GM18868 (cell line): ENCODE data around the gene CARS1.

Experiments used
- ATAC-seq: cut with Tn5 transposase; IDR thresholded peaks from one replicate; pipeline ENCODE4 v1.9.1; 2021; ENCODE audit warnings: mild to moderate bottlenecking, moderate library complexity; ENCODE audit not compliant: unreplicated experiment

CARS1 gene

DNA sequence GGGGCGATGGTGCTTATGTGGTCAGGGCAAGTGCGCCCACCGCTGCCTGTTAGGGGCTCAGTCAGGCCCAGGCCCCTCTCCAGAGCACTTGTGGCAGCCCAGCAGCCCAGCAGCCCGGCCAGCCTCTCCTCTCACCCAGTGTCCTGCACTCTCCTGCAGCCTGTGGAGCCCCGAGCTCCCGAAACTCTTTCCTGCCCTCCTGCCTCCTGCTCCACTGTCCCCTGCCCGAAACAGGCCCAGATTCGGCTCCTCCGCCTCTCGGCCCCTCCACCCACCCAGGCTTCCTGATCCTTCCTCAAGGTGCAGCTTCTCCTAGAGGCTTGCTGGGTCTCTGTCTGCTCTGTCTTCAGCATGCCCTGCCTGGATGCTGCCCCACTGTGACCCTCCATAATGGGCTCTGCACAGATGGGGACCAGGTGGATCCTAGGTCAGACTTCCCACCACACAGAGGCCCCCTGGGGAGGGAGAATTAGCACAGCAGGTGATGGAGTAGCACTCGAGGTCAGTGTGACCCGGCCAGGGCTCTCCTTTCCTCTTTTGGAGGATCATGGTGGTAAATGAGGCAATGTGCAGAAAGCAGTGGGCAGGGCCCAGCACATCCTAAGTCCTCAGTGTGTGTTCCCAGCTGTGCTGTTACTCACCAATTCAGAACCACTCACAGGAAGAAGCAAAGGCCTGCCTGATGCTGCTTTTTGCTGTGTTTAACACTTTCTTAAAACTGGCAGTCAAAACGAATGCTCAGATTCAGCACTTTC lies 46.5 kb downstream of the CARS1 start:
- ATAC-seq, result no peak

- no peak for ATAC-seq
Measured at GRCh38 chr11:3010004-3010403, 47.2 kb downstream of the CARS1 start.

- no peak for ATAC-seq
Measured at GRCh38 chr11:3009481-3009880, 47.7 kb downstream of the CARS1 start.

DNA sequence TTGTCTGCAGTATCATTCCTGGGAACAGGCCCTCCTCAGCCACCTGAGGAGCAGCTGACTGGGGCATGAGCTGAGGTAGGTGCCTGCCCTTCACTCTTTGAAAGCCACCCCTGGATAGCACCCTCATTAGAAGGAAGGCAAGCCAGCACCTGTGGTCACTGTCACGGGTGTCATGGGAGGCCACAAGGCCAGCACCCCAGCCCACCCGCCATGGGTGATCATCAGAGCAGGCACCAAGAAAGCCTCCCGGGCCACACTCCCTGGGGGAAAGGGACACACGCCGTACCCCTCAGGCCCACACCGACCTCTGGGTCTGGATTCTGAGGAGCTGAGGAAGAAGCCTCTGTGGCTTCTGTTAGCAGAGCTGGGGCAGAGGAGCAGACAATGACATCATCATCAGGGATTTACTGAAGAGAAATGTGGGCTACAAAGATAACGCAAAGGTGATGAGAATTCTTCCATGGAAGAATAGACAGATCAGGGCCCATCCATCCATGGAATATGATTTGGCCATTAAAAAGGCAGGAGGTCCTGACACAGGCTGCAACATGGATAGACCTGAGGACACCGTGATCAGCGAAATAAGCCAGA lies 48.4 kb downstream of the CARS1 start:
- ATAC-seq, result no peak

DNA sequence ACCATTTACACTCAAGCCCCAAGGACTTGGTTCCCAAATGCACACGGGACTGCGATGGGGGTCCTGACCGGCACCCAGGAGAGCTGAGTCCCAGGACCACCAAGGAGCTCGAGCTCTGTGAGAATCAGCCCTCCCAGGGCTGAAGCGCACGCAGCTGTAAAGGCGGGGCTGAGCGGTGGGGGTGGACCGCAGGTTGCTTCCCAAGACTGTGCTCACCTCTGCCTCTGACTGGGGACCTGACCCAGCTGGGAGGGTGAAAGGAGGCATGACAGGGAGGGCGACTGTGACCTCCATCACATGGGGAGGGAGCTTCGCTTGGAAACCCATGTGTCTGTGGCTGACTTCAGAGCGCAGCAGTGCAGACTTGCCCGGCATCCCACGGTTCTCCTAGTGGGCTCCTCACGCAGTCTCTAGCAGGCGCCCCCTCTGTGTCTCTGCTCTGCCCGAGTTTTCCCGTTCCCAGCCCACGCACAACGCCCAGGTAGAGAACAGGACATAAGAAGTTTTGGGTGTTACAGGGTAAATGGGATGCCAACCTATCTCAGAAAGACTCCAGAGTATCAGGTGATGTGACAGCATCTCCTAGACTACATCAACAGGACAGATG lies 49.7 kb downstream of the CARS1 start:
- no peak for ATAC-seq

DNA sequence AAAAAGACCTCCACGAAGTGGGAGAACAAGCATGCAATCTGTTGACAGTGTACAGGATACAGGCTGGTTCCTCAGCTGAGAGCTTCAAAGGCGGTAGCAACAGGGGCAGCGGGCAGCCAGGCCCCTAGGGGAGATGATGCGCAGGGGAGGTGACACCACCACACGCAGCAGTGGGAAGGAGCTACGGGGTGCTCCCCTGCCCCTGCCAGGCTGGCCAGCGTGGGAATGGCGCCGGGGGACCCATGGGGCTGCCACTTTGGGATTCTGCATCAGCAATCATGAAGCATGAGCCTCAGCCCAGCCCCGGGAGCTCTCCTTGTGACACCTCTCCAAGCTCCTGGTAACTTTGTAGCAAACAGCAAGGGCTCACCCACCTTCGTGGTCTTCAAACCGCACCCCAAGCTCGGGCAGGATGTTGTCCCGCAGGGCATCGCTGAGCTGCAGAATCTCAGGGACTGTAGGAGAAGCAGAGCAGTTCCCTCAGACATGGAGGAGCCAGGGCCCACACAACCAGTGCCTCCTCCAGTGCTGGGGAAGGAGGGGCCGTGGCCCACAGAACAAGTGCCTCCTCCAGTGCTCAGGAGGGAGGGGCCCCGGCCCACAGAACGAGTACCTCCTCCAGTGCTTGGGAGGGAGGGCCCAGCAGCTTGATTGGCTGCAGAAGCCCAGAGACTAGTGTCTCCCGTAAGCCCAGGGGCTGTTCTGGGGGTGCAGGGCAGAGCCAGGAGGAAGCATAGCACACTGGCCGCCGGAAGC lies 50.5 kb downstream of the CARS1 start:
- no peak for ATAC-seq

DNA sequence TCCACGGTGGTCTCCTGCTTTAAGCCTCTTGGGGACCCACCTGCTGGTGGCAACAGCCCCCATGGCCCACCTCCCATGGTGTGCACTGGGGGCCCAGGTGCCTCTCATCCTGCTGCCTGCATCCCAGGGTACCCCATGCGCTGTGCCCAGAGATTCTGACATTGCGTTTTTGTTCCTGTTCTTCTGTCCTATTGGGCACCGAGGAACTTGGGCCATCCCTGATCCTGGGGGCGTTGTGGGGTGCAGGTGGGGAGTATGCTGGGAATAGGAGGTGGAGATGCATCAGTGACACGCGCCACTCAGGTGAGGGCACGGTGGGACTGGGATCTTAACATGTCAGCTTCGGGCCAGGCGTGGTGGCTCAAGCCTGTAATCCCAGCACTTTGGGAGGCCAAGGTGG lies 52.7 kb downstream of the CARS1 start:
- no peak for ATAC-seq

GRCh38 chr11:3003396-3004231 lies 53.6 kb downstream of the CARS1 start:
- ATAC-seq, result no peak

DNA sequence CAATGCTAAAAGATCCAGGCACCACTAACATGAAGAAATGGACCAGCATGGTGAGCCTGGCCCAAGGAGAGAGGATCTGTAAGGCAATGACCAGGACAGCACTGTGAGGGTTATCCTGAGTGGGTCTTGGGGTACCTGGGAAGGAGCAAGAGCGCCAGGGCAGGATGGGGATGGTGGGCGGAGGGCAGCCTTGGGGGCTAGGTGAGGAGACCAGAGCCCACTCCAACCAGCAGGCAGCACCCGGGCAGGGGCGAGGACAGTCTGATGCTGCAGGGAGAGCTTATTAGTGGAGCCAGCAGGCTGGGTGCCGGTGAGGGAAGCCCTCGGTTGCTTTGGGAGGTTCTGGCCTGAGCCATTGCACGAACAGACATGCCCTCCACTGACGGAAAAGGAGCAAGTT lies 54.4 kb downstream of the CARS1 start:
- ATAC-seq, result no peak

GRCh38 chr11:3002351-3002861 lies 54.8 kb downstream of the CARS1 start:
- no peak for ATAC-seq

DNA sequence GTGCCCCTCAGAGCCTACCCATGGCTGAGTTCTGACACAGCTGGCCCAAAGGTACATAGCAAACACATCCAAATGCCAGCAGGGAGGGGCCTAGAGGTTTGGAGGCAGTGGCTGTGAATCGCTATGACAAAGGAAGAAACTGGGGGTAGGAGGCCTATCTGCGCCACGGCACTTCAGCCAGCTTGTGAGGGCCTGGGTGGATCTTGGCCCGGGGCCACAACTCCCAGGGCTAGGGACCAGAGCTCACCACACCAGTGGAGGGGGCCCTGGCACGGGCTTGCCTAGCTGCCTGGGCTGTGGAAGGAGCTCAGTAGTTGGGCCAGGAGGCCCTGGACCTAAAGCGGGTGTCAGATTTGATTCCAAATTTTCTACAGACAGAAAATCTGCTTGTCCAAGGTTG lies 55.7 kb downstream of the CARS1 start:
- ATAC-seq, result no peak

DNA sequence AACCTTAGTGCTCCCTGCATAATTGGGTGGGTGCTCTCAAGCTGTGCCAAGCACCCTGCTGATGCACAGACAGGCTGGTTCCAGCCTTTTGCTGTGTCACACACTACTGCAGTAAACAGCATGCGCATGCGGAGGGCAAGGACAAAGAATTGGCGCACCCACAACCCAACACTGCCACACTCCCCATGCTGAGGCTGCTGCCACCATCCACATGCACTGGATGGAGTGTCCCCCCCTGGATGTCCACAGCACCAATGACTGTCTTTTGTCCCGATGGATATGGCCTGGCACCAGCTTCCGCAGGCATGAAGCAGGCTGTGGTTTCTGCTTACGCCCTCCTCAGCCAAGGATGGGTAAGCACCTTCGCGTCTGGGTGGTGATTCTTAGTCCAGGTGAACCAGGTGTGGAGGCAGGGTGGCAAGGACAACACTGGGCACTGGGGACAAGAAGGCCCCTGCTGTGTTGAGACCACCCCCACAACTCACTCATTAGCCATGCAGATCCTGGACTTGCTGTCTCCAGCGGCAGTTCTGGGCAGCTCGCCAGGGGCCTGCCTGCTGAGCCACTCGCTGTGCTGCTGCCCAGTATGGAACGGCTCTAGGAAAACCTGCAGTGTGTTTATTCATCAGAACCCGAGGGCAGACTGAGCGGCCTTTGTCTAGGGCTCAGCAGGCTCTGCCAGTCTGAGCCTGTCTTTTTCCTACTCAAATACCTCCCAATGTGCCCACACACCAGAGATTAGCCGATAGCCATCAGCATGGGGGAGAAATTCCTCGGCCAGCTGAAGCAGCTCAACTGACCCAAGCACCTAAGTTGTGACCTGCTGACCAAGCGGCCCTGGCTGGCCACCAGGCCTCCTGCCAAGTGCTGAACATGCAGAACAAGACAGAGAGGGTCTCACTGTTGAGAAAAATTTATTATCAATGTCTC lies 56.9 kb downstream of the CARS1 start:
- ATAC-seq, result no peak

- no peak for ATAC-seq
Measured at GRCh38 chr11:2999464-2999998, 57.7 kb downstream of the CARS1 start.

- ATAC-seq, result no peak
Measured at GRCh38 chr11:2998073-2998850, 59.0 kb downstream of the CARS1 start.

- no peak for ATAC-seq
Measured at GRCh38 chr11:2997406-2997805, 59.8 kb downstream of the CARS1 start.

- no peak for ATAC-seq
Measured at GRCh38 chr11:2996976-2997375, 60.2 kb downstream of the CARS1 start.

DNA sequence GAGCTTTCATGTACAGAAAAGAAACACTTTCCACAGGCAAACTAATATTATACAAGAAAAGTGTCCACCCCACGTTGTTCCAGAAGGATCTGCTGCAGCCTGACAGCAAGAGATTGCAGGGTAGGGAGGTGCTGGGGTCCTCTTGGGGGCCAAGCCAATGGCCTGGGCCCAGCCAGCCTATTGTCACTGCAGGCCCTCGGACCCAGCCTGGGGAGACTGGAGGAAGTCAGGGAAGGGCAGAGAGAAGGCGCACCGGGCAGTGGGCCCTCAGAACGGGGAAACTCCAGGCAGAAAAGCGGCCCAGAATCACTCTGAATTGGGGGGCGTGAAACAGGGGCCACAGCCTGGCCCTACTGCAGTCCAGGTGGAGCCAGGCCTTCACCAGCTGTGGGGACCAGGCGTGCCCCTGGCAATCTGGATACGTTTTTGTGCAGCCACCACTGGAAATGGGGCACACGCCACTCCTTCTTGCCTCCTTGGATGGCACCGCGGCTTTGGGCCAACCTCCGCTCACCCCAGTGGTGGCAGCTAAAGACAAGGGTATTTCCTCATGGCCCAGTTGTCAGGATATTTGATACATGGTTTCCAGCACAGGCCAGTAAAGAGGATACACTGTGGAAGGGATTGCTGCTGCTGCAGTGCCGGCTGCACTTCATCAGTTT lies 61.2 kb downstream of the CARS1 start:
- ATAC-seq, result no peak

GRCh38 chr11:2995031-2995561 lies 62.1 kb downstream of the CARS1 start:
- ATAC-seq, result no peak
